H1 (cell line): Measurements from ENCODE around the gene MACROD2. TPM values are rescaled to one million over a fixed set of nuclear protein-coding genes. Genes with fewer than 3 reads are reported as not detected.

Experiments used
- CTCF ChIA-PET: fragments of 300-600 bp; sonication (Branson Sonifier 250); formaldehyde crosslinking; loops from one replicate; lab custom pipeline; 2021; ENCODE audit not compliant: partially characterized antibody; lab: Charles Lee
- POLR2A ChIA-PET: fragments of 300-600 bp; sonication (Branson Sonifier 250); formaldehyde crosslinking; loops from one replicate; lab custom pipeline; 2021; ENCODE audit warnings: inconsistent platforms; ENCODE audit not compliant: partially characterized antibody; lab: Charles Lee
- DNase-seq, 2 experiments: peaks; one replicate each; pipeline versions ENCODE4 v3.0.0 to v3.0.0-alpha.2; 2010 to 2022; ENCODE audit warnings: low spot score in 2 of 2, low read depth in 1 of 2, mixed read lengths in 1 of 2
- FAIRE-seq: peaks from 2 replicates; lab custom pipeline; 2011; peaks lifted over from hg19 to GRCh38; lab: Jason Lieb, UNC
- H2AFZ ChIP-seq: 2 replicates; pipeline ENCODE4 v1.8.1; 2012; ENCODE audit warnings: low read length, inconsistent platforms
- H2AK5ac ChIP-seq: 2 replicates; pipeline ENCODE4 v1.6.1; 2013; ENCODE audit warnings: low read depth, low read length
- H2BK120ac ChIP-seq: replicated peaks from 2 replicates; pipeline ENCODE3; 2013; ENCODE audit warnings: low read depth, low read length, inconsistent platforms
- H2BK12ac ChIP-seq: 2 replicates; pipeline ENCODE4 v1.6.1; 2013; ENCODE audit warnings: low read depth, low read length
- H2BK15ac ChIP-seq: 2 replicates; pipeline ENCODE4 v1.6.1; 2013; ENCODE audit warnings: low read length
- H2BK20ac ChIP-seq: 2 replicates; pipeline ENCODE4 v1.6.1; 2013; ENCODE audit warnings: low read length
- H2BK5ac ChIP-seq: 2 replicates; pipeline ENCODE4 v1.6.1; 2013; ENCODE audit warnings: low read depth, low read length
- H3K14ac ChIP-seq: 2 replicates; pipeline ENCODE4 v1.6.1; 2013; ENCODE audit warnings: inconsistent platforms; ENCODE audit not compliant: insufficient read length
- H3K18ac ChIP-seq: 2 replicates; pipeline ENCODE4 v1.6.1; 2013; ENCODE audit warnings: low read length; ENCODE audit errors: extremely low read depth
- H3K23ac ChIP-seq: 2 replicates; pipeline ENCODE4 v1.6.1; 2013; ENCODE audit warnings: inconsistent platforms; ENCODE audit not compliant: insufficient read length
- H3K23me2 ChIP-seq: 2 replicates; pipeline ENCODE4 v1.6.1; 2013; ENCODE audit warnings: low read depth, low read length
- H3K27ac ChIP-seq: 2 replicates; pipeline ENCODE4 v1.6.1; 2011; ENCODE audit warnings: low read depth, low read length, inconsistent platforms
- H3K27me3 ChIP-seq, 4 experiments: replicated peaks in 1 of 4; 1 replicate in 1 of 4; 2 replicates in 3 of 4; pipeline versions ENCODE4 v1.6.1 to v1.8.1; 2011 to 2013; ENCODE audit warnings: low read length in 3 of 4, mild to moderate bottlenecking in 3 of 4, inconsistent platforms in 2 of 4, mixed read lengths in 2 of 4, moderate library complexity in 1 of 4; ENCODE audit not compliant: control insufficient read depth in 3 of 4, insufficient read depth in 3 of 4; ENCODE audit errors: extremely low read depth in 1 of 4
- H3K36me3 ChIP-seq, 4 experiments: 2 replicates each; pipeline versions ENCODE4 v1.6.1 to v1.8.1; 2011 to 2013; ENCODE audit warnings: mild to moderate bottlenecking in 4 of 4, low read length in 3 of 4, moderate library complexity in 2 of 4, control low read depth in 1 of 4, inconsistent platforms in 1 of 4; ENCODE audit not compliant: insufficient read depth in 4 of 4, control insufficient read depth in 2 of 4
- H3K4ac ChIP-seq: replicated peaks from 2 replicates; pipeline ENCODE3; 2013; ENCODE audit warnings: low read length, low read depth, mixed read lengths, inconsistent platforms; ENCODE audit not compliant: insufficient read length
- H3K4me1 ChIP-seq, 4 experiments: replicated peaks in 1 of 4; 1 replicate in 1 of 4; 2 replicates in 3 of 4; pipeline versions ENCODE4 v1.6.1 to v1.8.1; 2011 to 2013; ENCODE audit warnings: low read length in 3 of 4, inconsistent platforms in 2 of 4, mixed read lengths in 1 of 4; ENCODE audit not compliant: insufficient read depth in 4 of 4, control insufficient read depth in 3 of 4
- H3K4me2 ChIP-seq, 2 experiments: 2 replicates each; pipeline versions ENCODE4 v1.6.1 to v1.8.1; 2011 to 2013; ENCODE audit warnings: low read depth in 2 of 2, low read length in 2 of 2, control low read depth in 1 of 2, inconsistent platforms in 1 of 2, mild to moderate bottlenecking in 1 of 2; ENCODE audit not compliant: insufficient read depth in 1 of 2
- H3K4me3 ChIP-seq, 4 experiments: fragments of 200-600, 300-600 bp in 1 of 4; sonication (generic), shearing (Covaris generic), sonication (Bioruptor Twin) in 1 of 4; 2 replicates each; pipeline versions ENCODE4 v1.5.1 to v1.8.1; 2011 to 2016; ENCODE audit warnings: low read length in 4 of 4, low read depth in 3 of 4, control low read depth in 2 of 4, inconsistent platforms in 2 of 4, mild to moderate bottlenecking in 2 of 4, mixed read lengths in 1 of 4, moderate library complexity in 1 of 4; ENCODE audit not compliant: insufficient read depth in 2 of 4; ENCODE audit errors: extremely low read depth in 1 of 4
- H3K56ac ChIP-seq: replicated peaks from 2 replicates; pipeline ENCODE3; 2013; ENCODE audit warnings: low read depth, mild to moderate bottlenecking, mixed read lengths, low read length, inconsistent platforms; ENCODE audit not compliant: insufficient read length
- H3K79me1 ChIP-seq: 2 replicates; pipeline ENCODE4 v1.6.1; 2013; ENCODE audit warnings: low read depth, low read length, control low read depth
- H3K79me2 ChIP-seq, 2 experiments: 2 replicates each; pipeline versions ENCODE4 v1.6.1 to v1.8.1; 2012 to 2013; ENCODE audit warnings: low read length in 2 of 2, mild to moderate bottlenecking in 2 of 2, inconsistent platforms in 1 of 2; ENCODE audit not compliant: insufficient read depth in 2 of 2, control insufficient read depth in 1 of 2
- H3K9ac ChIP-seq, 4 experiments: replicated peaks in 1 of 4; 1 replicate in 1 of 4; 2 replicates in 3 of 4; pipeline versions ENCODE4 v1.6.1 to v1.8.1; 2011 to 2013; ENCODE audit warnings: low read depth in 3 of 4, low read length in 3 of 4, control low read depth in 2 of 4, mild to moderate bottlenecking in 2 of 4, moderate library complexity in 2 of 4, inconsistent platforms in 1 of 4; ENCODE audit errors: extremely low read depth in 1 of 4
- H3K9me3 ChIP-seq, 2 experiments: 2 replicates each; pipeline versions ENCODE4 v1.6.1 to v1.8.1; 2012 to 2013; ENCODE audit warnings: mild to moderate bottlenecking in 2 of 2, moderate library complexity in 2 of 2, control low read depth in 1 of 2, inconsistent platforms in 1 of 2, low read depth in 1 of 2, low read length in 1 of 2, mixed read lengths in 1 of 2; ENCODE audit not compliant: insufficient read depth in 2 of 2
- H4K20me1 ChIP-seq, 2 experiments: replicated peaks in 1 of 2; 2 replicates each; pipeline versions ENCODE3 to v1.8.1; 2011 to 2013; ENCODE audit warnings: inconsistent platforms in 2 of 2, low read length in 2 of 2, mild to moderate bottlenecking in 1 of 2; ENCODE audit not compliant: insufficient read depth in 2 of 2, control insufficient read depth in 1 of 2
- H4K5ac ChIP-seq: 2 replicates; pipeline ENCODE4 v1.6.1; 2013; ENCODE audit warnings: low read length, low read depth, mixed read lengths, inconsistent platforms; ENCODE audit not compliant: insufficient read length
- H4K8ac ChIP-seq: 2 replicates; pipeline ENCODE4 v1.8.0; 2013; ENCODE audit warnings: mild to moderate bottlenecking, moderate library complexity, low read length, inconsistent platforms; ENCODE audit not compliant: insufficient read depth; ENCODE audit errors: extremely low read depth
- H4K91ac ChIP-seq: replicated peaks from 2 replicates; pipeline ENCODE3; 2013; ENCODE audit warnings: low read length, mixed read lengths, inconsistent platforms; ENCODE audit not compliant: insufficient read length
- FOSL1 ChIP-seq: IDR thresholded peaks from 2 replicates; pipeline ENCODE4 v1.6.1; 2011; ENCODE audit warnings: mild to moderate bottlenecking, low read depth, low read length, moderate library complexity; ENCODE audit not compliant: insufficient read depth
- JUN ChIP-seq: IDR thresholded peaks from 2 replicates; pipeline ENCODE4 v1.6.1; 2011; ENCODE audit warnings: low read depth, mild to moderate bottlenecking, improper control_type of control experiment, low read length
- WGBS, 2 experiments: shearing (Covaris generic) in 1 of 2; methylation state at CpG; one replicate each; pipeline versions ENCODE4 v1.1.6 to v1.1.7; 2013 to 2015; ENCODE audit warnings: low lambda C conversion rate in 2 of 2, mixed read lengths in 2 of 2, inconsistent platforms in 1 of 2, low coverage in 1 of 2, missing lambda C conversion rate in 1 of 2; ENCODE audit not compliant: insufficient replicate concordance in 2 of 2, insufficient coverage in 1 of 2, insufficient read length in 1 of 2; ENCODE audit errors: extremely low coverage in 1 of 2, missing lambda C conversion rate in 1 of 2; 5-methylcytosine and 5-hydroxymethylcytosine counted together
- polyA plus RNA-seq, 7 experiments: library from polyadenylated mRNA; depleted of rRNA in 3 of 7; stranded (reverse) in 5 of 7; unstranded in 2 of 7; fragments of >200 nt in 5 of 7; fragments of 200-250 nt in 2 of 7; gene quantifications; 1 replicate in 5 of 7; 2 replicates in 1 of 7; 4 replicates in 1 of 7; pipeline versions ENCODE4 v1.2.1 to v1.2.3, GENCODE V29; 2011 to 2013; ENCODE audit warnings: missing spikeins in 2 of 7, mixed read lengths in 2 of 7
- total RNA-seq: library from RNA; stranded (reverse); fragmentation: NEBNext Ultra II Directional; extraction: Animal tissue kit (Norgen Biotek cat#: 25700); gene quantifications from 2 replicates; pipeline ENCODE4 v1.2.1, GENCODE V29; 2021

Gene MACROD2
- total and polyA plus RNA-seq, 2 of the 8 experiments (the other 6 are each of a cell fraction or from before 2014, with no cell fraction given): 0.70 to 3.9 TPM

GRCh38 chr20:13960119-13960518 is 35.2 kb upstream of the MACROD2 start:
- TF ChIP-seq FOSL1: no peak
- TF ChIP-seq JUN: no peak
- TF ChIP-seq, all 59 proteins: peak for 0
- H3K9me3 ChIP-seq: no peaks in the 10 kb centered on the region
- CTCF ChIA-PET: interaction anchor here (0.5 to 1.3 kb wide), 2 partner anchors 8 to 179 kb away, joined by 3 to 5 read pairs; no protein-coding TSS in a partner anchor
- H3K27ac ChIP-seq: no peak overlapping the region
- no peak overlapping the region for H2BK20ac ChIP-seq
- H3K36me3 ChIP-seq: no peaks in the 10 kb centered on the region
- H3K23ac ChIP-seq: no peak overlapping the region
- no peak overlapping the region for H4K8ac ChIP-seq
- H3K27me3 ChIP-seq: no peaks in the 10 kb centered on the region
- H2BK5ac ChIP-seq: no peak overlapping the region
- H3K18ac ChIP-seq: no peak overlapping the region
- no peaks in the 10 kb centered on the region for H3K79me2 ChIP-seq
- POLR2A ChIA-PET: no interaction called here
- H3K4me3 ChIP-seq: no peak overlapping the region
- H3K4me2 ChIP-seq: no peak overlapping the region
- 96 to 100% methylated on average over 1 to 2 of the region's 2 CpGs for WGBS, 2 experiments
- FAIRE-seq (no peak), DNase-seq (no peak)
- no peaks in the 10 kb centered on the region for H3K79me1 ChIP-seq
- H3K4me1 ChIP-seq: no peaks in the 10 kb centered on the region
- no peak overlapping the region for H2AK5ac ChIP-seq
- H2BK15ac ChIP-seq: no peak overlapping the region
- H3K14ac ChIP-seq: no peak overlapping the region
- H4K20me1 ChIP-seq: no peaks in the 10 kb centered on the region
- H2BK12ac ChIP-seq: no peak overlapping the region
- H2AFZ ChIP-seq: no peak overlapping the region
- no peak overlapping the region for H4K5ac ChIP-seq
- H3K9ac ChIP-seq: no peak overlapping the region
- no peak overlapping the region for H3K4ac ChIP-seq
- no peaks in the 10 kb centered on the region for H3K23me2 ChIP-seq
- no peak overlapping the region for H2BK120ac ChIP-seq
- no peak overlapping the region for H3K56ac ChIP-seq
- no peak overlapping the region for H4K91ac ChIP-seq
